OCI-LY3 (cell line): ENCODE results near the gene ZFYVE21.

Experiments used
- EZH2phosphoT487 ChIP-seq: fragments of 200-600 bp; shearing (Covaris generic); IDR thresholded peaks from 2 replicates; pipeline ENCODE4 v1.6.1; 2018; ENCODE audit warnings: antibody characterized with exemption, mixed run types, low read depth
- TF ChIP-seq, protein P1 (sequence below): fragments of 200-600, 300-600 bp; sonication (generic); IDR thresholded peaks from 2 replicates; pipeline ENCODE4 v1.5.1; 2014; ENCODE audit warnings: antibody characterized with exemption, low read length, low read depth

DNA sequence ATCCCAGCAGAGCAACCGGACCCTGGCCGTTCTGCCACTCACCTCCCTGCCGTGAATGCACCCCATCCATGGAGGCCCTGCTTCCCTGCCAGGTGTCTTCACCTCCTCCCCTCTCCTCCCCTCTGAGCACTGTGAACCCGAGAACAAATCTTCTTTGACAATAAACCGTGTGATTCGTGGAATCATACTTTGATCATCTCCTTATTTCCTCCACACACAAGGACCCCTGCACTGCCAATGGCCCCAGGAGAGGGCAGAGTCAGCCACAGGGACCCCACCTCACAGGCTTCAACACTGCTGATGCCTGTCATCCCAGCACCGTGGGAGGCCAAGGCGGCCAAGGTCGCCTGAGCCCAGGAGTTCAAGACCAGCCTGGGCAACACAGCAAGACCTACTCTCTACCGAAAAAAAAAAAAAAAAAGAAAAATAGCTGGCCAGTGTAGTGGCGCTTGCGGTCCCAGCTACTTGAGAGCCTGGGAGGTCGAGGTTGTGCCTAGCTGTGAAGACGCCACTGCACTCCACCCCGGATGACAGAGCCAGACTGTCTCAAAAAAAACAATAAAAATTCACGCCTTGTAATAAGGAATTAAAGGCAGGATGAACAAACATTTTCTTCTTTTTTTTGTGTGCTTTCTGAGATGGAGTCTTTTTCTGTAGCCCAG, 1.4 kb upstream of the ZFYVE21 start:
- TF ChIP-seq, protein P1, sequence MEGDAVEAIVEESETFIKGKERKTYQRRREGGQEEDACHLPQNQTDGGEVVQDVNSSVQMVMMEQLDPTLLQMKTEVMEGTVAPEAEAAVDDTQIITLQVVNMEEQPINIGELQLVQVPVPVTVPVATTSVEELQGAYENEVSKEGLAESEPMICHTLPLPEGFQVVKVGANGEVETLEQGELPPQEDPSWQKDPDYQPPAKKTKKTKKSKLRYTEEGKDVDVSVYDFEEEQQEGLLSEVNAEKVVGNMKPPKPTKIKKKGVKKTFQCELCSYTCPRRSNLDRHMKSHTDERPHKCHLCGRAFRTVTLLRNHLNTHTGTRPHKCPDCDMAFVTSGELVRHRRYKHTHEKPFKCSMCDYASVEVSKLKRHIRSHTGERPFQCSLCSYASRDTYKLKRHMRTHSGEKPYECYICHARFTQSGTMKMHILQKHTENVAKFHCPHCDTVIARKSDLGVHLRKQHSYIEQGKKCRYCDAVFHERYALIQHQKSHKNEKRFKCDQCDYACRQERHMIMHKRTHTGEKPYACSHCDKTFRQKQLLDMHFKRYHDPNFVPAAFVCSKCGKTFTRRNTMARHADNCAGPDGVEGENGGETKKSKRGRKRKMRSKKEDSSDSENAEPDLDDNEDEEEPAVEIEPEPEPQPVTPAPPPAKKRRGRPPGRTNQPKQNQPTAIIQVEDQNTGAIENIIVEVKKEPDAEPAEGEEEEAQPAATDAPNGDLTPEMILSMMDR, result no peak
- TF ChIP-seq EZH2phosphoT487, result no peak
